Gastroesophageal sphincter (tissue), 3 donors: ENCODE results near the gene RALY.

ENCODE experiments used
- CTCF ChIP-seq, 4 experiments: fragments of 200-600 bp in 2 of 4; fragments of 450-650 bp in 2 of 4; sonication (generic) in 1 of 4; IDR thresholded peaks; one replicate each; pipeline ENCODE4 v1.5.1; 2017 to 2019; ENCODE audit warnings: antibody characterized with exemption in 4 of 4, mild to moderate bottlenecking in 2 of 4, moderate library complexity in 2 of 4
- EP300 ChIP-seq: sonication (generic); formaldehyde crosslinking; IDR thresholded peaks from one replicate; pipeline ENCODE4 v1.6.1; 2017; ENCODE audit warnings: antibody characterized with exemption, mild to moderate bottlenecking

GRCh38 chr20:34041226-34041625 lies 47.5 kb downstream of the RALY start:
- TF ChIP-seq CTCF (IDR thresholded peaks at IDR 0.05) (no peak), EP300 (no peak)
